Activated CD4-positive, alpha-beta T cell treated with anti-CD3 and anti-CD28 coated beads, Interleukin-2, amount 10 ng/mL, durations not matched to agents 7 days and 5 days (primary cell): ENCODE results near the gene COL5A1. TPM values are rescaled to one million over a fixed set of nuclear protein-coding genes. Genes with fewer than 3 reads are reported as not detected.
A peak's percentile ranks its signal among the peaks of the same experiment; 100 is the strongest.
"Not testable (repeated sequence)": the region's sequence is repeated elsewhere in the genome, so short reads cannot be mapped to it uniquely, and the experiment has no call there.

ENCODE experiments used
- CTCF ChIA-PET: fragments of 350-600 bp; sonication (Branson Sonifier 250); formaldehyde crosslinking; loops from one replicate; lab custom pipeline; 2021; ENCODE audit warnings: antibody characterized with exemption; lab: Charles Lee
- POLR2A ChIA-PET: fragments of 350-600 bp; sonication (Branson Sonifier 250); formaldehyde crosslinking; loops from one replicate; lab custom pipeline; 2021; ENCODE audit warnings: antibody characterized with exemption; lab: Charles Lee
- DNase-seq: peaks from one replicate; pipeline ENCODE4 v3.0.0-alpha.2; 2020
- H3K27ac Mint-ChIP-seq: one replicate; pipeline ENCODE4 v1.8.0; 2021; ENCODE audit warnings: mild to moderate bottlenecking, moderate library complexity, mixed read lengths
- H3K27me3 Mint-ChIP-seq: one replicate; pipeline ENCODE4 v1.8.0; 2021; ENCODE audit warnings: mixed read lengths
- H3K36me3 Mint-ChIP-seq: one replicate; pipeline ENCODE4 v1.8.0; 2021; ENCODE audit warnings: low read depth, mixed read lengths
- H3K4me1 Mint-ChIP-seq: one replicate; pipeline ENCODE4 v1.8.0; 2021; ENCODE audit warnings: mixed read lengths
- H3K4me3 Mint-ChIP-seq: one replicate; pipeline ENCODE4 v1.8.0; 2021; ENCODE audit warnings: mild to moderate bottlenecking, moderate library complexity, mixed read lengths
- H3K9me3 Mint-ChIP-seq: one replicate; pipeline ENCODE4 v1.8.0; 2021; ENCODE audit warnings: mixed read lengths
- total RNA-seq, 2 experiments: library from RNA; stranded (reverse); gene quantifications; one replicate each; pipeline ENCODE4 v1.2.3, GENCODE V29; 2021

The COL5A1 gene
- total RNA-seq, 2 experiments from 2014 or later, result 0.15 to 0.30 TPM

GRCh38 chr9:134642385-134643181, 980 bp downstream of the COL5A1 start:
- DNase-seq, result no peak
- Mint-ChIP-seq H3K4me3 (no peak overlapping the region), H3K27me3 (peaks cover 19% of the 10 kb centered on the region), H3K36me3 (no peaks in the 10 kb centered on the region), H3K27ac (no peak overlapping the region), H3K9me3 (no peaks in the 10 kb centered on the region), H3K4me1 (no peaks in the 10 kb centered on the region)
- ChIA-PET CTCF (no interaction called here), POLR2A (no interaction called here)

- no peaks in the 10 kb centered on the region for H3K4me1 Mint-ChIP-seq
- no peaks in the 10 kb centered on the region for H3K36me3 Mint-ChIP-seq
- CTCF ChIA-PET, result no interaction called here
- POLR2A ChIA-PET, result no interaction called here
- peaks cover 19% of the 10 kb centered on the region for H3K27me3 Mint-ChIP-seq
- DNase-seq, result no peak
- no peaks in the 10 kb centered on the region for H3K9me3 Mint-ChIP-seq
- no peak overlapping the region for H3K27ac Mint-ChIP-seq
- H3K4me3 Mint-ChIP-seq, result no peak overlapping the region
These were observed 1.6 kb downstream of the COL5A1 start for GRCh38 chr9:134643222-134643671.

GRCh38 chr9:134644401-134644724, 2.8 kb downstream of the COL5A1 start:
- DNase-seq, H3K4me1 Mint-ChIP-seq, H3K27ac Mint-ChIP-seq, H3K36me3 Mint-ChIP-seq, POLR2A ChIA-PET, CTCF ChIA-PET, H3K9me3 Mint-ChIP-seq, H3K4me3 Mint-ChIP-seq: not testable (repeated sequence)
- H3K27me3 Mint-ChIP-seq, result peaks cover 19% of the 10 kb centered on the region

GRCh38 chr9:134644725-134645606, 3.4 kb downstream of the COL5A1 start:
- no peak for DNase-seq
- ChIA-PET CTCF (no interaction called here), POLR2A (no interaction called here)
- Mint-ChIP-seq H3K9me3 (no peaks in the 10 kb centered on the region), H3K4me1 (no peaks in the 10 kb centered on the region), H3K27me3 (peaks cover 18% of the 10 kb centered on the region), H3K36me3 (no peaks in the 10 kb centered on the region), H3K27ac (no peak overlapping the region), H3K4me3 (no peak overlapping the region)

GRCh38 chr9:134645607-134646365, 4.2 kb downstream of the COL5A1 start:
- H3K9me3 Mint-ChIP-seq, result no peaks in the 10 kb centered on the region
- ChIA-PET POLR2A (no interaction called here), CTCF (no interaction called here)
- H3K36me3 Mint-ChIP-seq, result no peaks in the 10 kb centered on the region
- H3K27me3 Mint-ChIP-seq, result peaks cover 11% of the 10 kb centered on the region
- DNase-seq, result no peak
- H3K4me3 Mint-ChIP-seq, result no peak overlapping the region
- no peaks in the 10 kb centered on the region for H3K4me1 Mint-ChIP-seq
- H3K27ac Mint-ChIP-seq, result peak overlapping the region; percentile 17

- no peak overlapping the region for H3K4me3 Mint-ChIP-seq
- CTCF ChIA-PET, result no interaction called here
- peaks cover 8% of the 10 kb centered on the region for H3K27me3 Mint-ChIP-seq
- H3K27ac Mint-ChIP-seq, result no peak overlapping the region
- H3K4me1 Mint-ChIP-seq, result no peaks in the 10 kb centered on the region
- no peak for DNase-seq
- H3K9me3 Mint-ChIP-seq, result no peaks in the 10 kb centered on the region
- POLR2A ChIA-PET, result interaction anchor here (0.7 kb wide), 1 partner anchor 15 kb away, joined by 4 read pairs; no protein-coding TSS in a partner anchor
- H3K36me3 Mint-ChIP-seq, result no peaks in the 10 kb centered on the region
These were observed 5.9 kb downstream of the COL5A1 start for GRCh38 chr9:134647359-134648080.

- Mint-ChIP-seq H3K36me3 (no peaks in the 10 kb centered on the region), H3K9me3 (no peaks in the 10 kb centered on the region), H3K27ac (no peak overlapping the region), H3K4me3 (no peak overlapping the region), H3K4me1 (no peaks in the 10 kb centered on the region), H3K27me3 (no peaks in the 10 kb centered on the region)
- no peak for DNase-seq
- POLR2A ChIA-PET, result no interaction called here
- CTCF ChIA-PET, result interaction anchor here (0.5 kb wide), 1 partner anchor 148 kb away, joined by 3 read pairs; no protein-coding TSS in a partner anchor
These were observed 7.3 kb downstream of the COL5A1 start for GRCh38 chr9:134648701-134649530.

GRCh38 chr9:134650431-134651190, 9.0 kb downstream of the COL5A1 start:
- no peaks in the 10 kb centered on the region for H3K36me3 Mint-ChIP-seq
- H3K4me1 Mint-ChIP-seq, result no peaks in the 10 kb centered on the region
- no peak overlapping the region for H3K4me3 Mint-ChIP-seq
- no peaks in the 10 kb centered on the region for H3K9me3 Mint-ChIP-seq
- H3K27ac Mint-ChIP-seq, result no peak overlapping the region
- CTCF ChIA-PET, result no interaction called here
- no peak for DNase-seq
- POLR2A ChIA-PET, result no interaction called here
- no peaks in the 10 kb centered on the region for H3K27me3 Mint-ChIP-seq

GRCh38 chr9:134651226-134651905, 9.8 kb downstream of the COL5A1 start:
- Mint-ChIP-seq H3K4me1 (no peaks in the 10 kb centered on the region), H3K27me3 (no peaks in the 10 kb centered on the region), H3K36me3 (no peaks in the 10 kb centered on the region), H3K4me3 (no peak overlapping the region), H3K27ac (no peak overlapping the region), H3K9me3 (no peaks in the 10 kb centered on the region)
- ChIA-PET CTCF (no interaction called here), POLR2A (no interaction called here)
- no peak for DNase-seq

- no peaks in the 10 kb centered on the region for H3K36me3 Mint-ChIP-seq
- H3K9me3 Mint-ChIP-seq, result no peaks in the 10 kb centered on the region
- no peak for DNase-seq
- no peak overlapping the region for H3K4me3 Mint-ChIP-seq
- no peak overlapping the region for H3K27ac Mint-ChIP-seq
- no peaks in the 10 kb centered on the region for H3K4me1 Mint-ChIP-seq
- ChIA-PET CTCF (no interaction called here), POLR2A (no interaction called here)
- no peaks in the 10 kb centered on the region for H3K27me3 Mint-ChIP-seq
These were observed 11.0 kb downstream of the COL5A1 start for GRCh38 chr9:134652291-134653225.
